HCT116 (cell line): ENCODE results near the gene TNFRSF8.

ENCODE experiments used
- CBX3 ChIP-seq: IDR thresholded peaks from 2 replicates; pipeline ENCODE4 v1.6.1; 2012; ENCODE audit warnings: low read depth
- CTCF ChIP-seq, 3 experiments: fragments of 200-600 bp in 1 of 3; sonication (generic) in 1 of 3; IDR thresholded peaks in 2 of 3; conservative IDR thresholded peaks in 1 of 3; 2 replicates each; pipeline ENCODE4 v1.5.1; 2012 to 2017; ENCODE audit warnings: low read depth in 2 of 3, low read length in 2 of 3, antibody characterized with exemption in 1 of 3, borderline replicate concordance in 1 of 3, control low read depth in 1 of 3, mild to moderate bottlenecking in 1 of 3, mixed read lengths in 1 of 3, mixed run types in 1 of 3, moderate library complexity in 1 of 3; ENCODE audit not compliant: insufficient read depth in 1 of 3
- EGR1 ChIP-seq: IDR thresholded peaks from 2 replicates; pipeline ENCODE4 v1.6.1; 2012; ENCODE audit warnings: low read depth
- ELF1 ChIP-seq: IDR thresholded peaks from 2 replicates; pipeline ENCODE4 v1.6.1; 2012; ENCODE audit warnings: low read depth, borderline replicate concordance
- EZH2 ChIP-seq: fragments of 200-600 bp; sonication (generic); IDR thresholded peaks from 2 replicates; pipeline ENCODE4 v1.6.1; 2017; ENCODE audit warnings: antibody characterized with exemption, mixed run types
- EZH2phosphoT487 ChIP-seq: fragments of 200-600 bp; IDR thresholded peaks from 2 replicates; pipeline ENCODE4 v1.6.1; 2018; ENCODE audit warnings: antibody characterized with exemption, borderline replicate concordance
- MAX ChIP-seq: IDR thresholded peaks from 2 replicates; pipeline ENCODE4 v1.6.1; 2012
- POLR2A ChIP-seq: IDR thresholded peaks from 2 replicates; pipeline ENCODE4 v1.7.0; 2011; ENCODE audit warnings: borderline replicate concordance; ENCODE audit not compliant: insufficient read depth, insufficient read length; ENCODE audit errors: extremely low read depth
- POLR2AphosphoS5 ChIP-seq: IDR thresholded peaks from 2 replicates; pipeline ENCODE4 v1.6.1; 2011; ENCODE audit warnings: mild to moderate bottlenecking, low read depth, low read length, moderate library complexity
- SP1 ChIP-seq: IDR thresholded peaks from 2 replicates; pipeline ENCODE4 v1.6.1; 2012; ENCODE audit warnings: low read depth
- YY1 ChIP-seq: IDR thresholded peaks from 2 replicates; pipeline ENCODE4 v1.6.1; 2011; ENCODE audit warnings: low read length, low read depth, moderate library complexity, mild to moderate bottlenecking; ENCODE audit not compliant: insufficient replicate concordance; ENCODE audit errors: extremely low read depth

GRCh38 chr1:12121212-12122003 lies 58.3 kb downstream of the TNFRSF8 start:
- no peak for TF ChIP-seq CTCF (IDR thresholded peaks at IDR 0.05 in 2 of 3, conservative IDR thresholded peaks at IDR 0.05 in 1 of 3; ENCODE audit: borderline replicate concordance in 1 of 3, insufficient read depth in 1 of 3, low read depth in 2 of 3, low read length in 2 of 3)
- TF ChIP-seq POLR2AphosphoS5: no peak
- no peak for TF ChIP-seq EZH2phosphoT487
- TF ChIP-seq ELF1: no peak
- no peak for TF ChIP-seq CBX3
- TF ChIP-seq YY1: no peak
- TF ChIP-seq MAX: no peak
- TF ChIP-seq EZH2: no peak
- no peak for TF ChIP-seq EGR1
- TF ChIP-seq POLR2A: no peak
- TF ChIP-seq SP1: no peak
